T1000 (cell line): Measurements from ENCODE around the gene GMDS.

Experiments
- DNase-seq: peaks from one replicate; lab custom pipeline; 2025; ENCODE audit warnings: mixed read lengths; lab: John Stamatoyannopoulos, UW

Gene GMDS

DNA sequence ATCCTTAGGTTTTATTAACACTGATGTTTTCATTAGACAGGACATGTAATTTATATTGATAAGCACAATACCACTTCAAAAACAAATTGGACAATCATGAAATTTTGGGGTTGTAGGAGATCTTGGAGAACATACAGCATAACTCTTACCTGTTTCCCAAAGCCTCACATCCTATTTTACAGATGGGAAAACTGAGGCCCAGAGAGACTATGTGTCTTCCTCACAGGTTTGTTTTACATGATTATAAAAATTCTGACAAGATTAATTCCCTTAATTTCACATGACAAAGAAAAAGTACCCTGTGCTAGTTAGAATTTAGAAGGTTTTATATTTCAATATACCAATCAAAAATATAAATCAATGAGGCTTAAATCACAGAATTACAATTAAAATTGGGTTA is 145.5 kb downstream of the GMDS start:
- DNase-seq: no peak

DNA sequence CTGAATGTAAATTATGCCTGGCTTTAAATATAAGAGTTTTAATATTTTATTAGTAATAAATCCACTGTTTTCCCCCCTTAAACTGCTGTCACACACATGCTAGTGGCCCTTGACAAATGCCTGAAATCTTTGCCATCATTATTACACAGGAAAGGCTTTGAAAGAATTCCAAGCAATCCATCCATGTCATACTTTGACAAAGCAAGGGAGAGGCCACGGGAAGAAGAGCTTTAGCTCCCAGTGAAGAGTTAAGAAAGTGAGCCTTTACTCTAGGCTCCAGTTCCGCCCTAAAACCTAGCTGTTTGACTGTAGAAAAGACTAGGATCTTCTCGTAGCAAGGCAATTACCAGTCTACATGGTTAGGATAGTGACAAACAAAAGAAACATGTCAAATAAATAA is 147.9 kb downstream of the GMDS start:
- no peak for DNase-seq

DNA sequence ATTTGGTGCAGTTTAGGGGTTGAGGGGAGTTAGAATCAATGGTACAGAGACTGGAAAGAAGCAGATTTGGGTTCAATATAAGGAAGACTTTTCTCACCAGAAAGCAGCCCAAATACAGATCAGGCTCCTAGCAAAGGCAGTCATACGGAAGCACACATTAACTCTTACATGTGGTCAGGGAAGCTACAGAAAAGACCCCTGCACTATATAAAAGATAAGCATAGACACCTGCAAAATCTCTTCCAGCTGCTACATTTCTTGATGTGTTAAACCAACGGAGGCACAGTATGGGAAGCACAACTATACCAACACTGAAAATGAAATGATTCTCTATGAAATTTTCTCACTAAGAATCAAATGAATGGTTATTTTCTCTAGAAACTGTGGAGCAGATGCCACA is 150.8 kb downstream of the GMDS start:
- no peak for DNase-seq

DNA sequence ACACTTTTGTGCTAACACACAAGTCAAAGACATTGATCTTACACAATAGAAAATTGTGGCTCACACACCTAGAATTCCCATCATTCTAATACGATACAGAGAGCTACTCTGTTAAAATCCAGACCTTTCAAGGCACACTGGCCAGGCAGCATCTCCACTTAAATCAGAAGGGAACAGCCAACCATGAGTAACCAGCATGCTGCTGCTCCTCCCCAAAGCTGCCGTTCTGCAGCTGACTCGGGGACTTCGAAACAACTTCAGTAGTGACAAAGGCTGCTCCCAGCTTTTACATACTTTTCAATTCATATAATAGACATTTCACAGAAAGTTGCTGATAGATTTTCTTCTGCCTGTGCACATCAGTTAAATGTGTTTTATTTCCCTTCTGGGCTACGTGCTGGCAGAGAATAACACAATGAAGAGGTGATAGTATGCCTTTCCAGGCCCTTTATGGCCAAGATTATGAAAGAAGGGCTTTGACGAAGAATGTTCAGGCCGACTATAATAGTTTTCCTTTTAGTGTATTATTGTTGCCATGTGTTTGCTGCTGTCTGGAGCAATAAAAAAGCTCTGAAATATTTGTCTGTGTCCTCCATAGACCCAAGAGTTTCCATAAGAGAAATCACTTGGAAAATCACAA is 159.0 kb downstream of the GMDS start:
- no peak for DNase-seq

DNA sequence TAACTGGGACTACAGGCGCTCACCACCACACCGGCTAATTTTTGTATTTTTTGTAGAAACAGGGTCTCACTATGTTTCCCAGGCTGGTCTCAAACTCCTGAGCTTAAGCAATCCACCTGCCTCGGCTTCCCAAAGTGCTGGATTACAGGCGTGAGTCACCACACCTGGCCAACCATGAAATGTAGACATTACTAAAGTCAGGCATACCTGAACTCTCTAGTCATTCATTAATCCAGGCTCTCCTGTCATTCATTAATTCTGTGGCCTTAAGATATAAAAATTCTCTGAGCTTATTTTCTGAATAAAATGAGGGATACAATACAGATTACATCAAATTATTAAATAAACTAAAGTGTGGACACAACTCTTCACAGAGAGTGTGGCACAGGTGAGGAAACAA is 159.7 kb downstream of the GMDS start:
- DNase-seq: no peak

DNA sequence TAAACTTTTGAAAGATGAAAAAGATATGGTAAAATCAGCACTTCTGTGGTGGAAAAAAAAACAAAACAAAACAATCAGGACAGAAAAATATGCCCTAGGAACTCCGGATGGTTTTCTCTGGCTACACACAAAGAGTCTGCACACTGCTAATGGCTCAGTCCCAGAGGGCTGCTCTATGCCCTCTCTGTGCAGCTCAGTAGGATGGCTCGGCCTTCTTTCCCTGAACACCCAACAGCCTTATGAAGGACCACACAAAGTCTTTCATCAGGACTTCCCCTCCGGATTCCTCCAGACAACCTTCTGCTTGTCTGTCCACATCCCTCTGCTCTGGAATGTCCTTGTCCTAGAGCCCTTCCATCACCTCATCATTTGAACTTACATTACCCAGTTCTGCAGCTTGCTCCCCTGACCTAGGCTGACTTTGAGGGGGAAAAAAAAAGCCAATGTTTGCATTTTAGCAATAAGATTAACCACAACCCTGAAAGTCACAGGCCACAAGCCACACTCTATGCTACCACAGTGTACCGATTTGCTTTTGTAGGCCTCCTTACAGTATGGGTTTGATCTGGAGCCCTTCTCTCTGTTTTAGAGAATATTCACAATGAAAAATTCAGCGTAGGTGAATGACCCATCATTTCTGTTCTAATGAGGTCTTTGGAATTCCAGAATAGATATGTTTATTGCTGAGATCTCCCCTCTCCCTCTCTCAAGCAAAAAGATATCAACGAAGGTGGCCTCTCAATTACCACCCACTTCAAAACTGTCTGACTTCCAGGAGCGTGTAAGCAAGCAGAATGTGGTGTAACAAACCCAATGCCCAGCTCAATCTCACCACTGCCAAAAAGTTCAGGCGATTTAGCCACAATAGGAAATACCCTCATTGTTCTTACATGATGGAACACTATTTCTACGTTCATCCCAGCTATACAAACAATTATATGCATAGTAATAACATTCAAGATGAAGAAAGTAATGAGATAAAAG is 164.0 kb downstream of the GMDS start:
- no peak for DNase-seq

DNA sequence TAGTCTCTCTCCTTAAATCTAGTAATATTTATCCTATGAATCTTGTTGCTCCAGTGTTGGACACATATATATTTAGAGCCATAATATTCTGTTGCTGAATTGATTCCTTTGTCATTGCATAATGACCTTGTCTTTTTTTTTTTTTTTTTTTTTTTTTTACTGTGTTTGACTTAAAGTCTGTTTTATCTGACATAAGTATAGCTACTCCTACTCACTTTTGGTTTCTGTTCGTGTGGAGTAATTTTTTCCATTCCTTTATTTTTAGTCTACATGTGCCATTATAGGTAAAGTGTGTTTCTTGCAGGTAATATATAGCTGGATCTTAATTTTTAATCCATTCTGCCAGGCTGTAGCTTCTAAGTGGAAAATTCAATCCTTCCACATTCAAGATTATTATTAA is 166.5 kb downstream of the GMDS start:
- no peak for DNase-seq

DNA sequence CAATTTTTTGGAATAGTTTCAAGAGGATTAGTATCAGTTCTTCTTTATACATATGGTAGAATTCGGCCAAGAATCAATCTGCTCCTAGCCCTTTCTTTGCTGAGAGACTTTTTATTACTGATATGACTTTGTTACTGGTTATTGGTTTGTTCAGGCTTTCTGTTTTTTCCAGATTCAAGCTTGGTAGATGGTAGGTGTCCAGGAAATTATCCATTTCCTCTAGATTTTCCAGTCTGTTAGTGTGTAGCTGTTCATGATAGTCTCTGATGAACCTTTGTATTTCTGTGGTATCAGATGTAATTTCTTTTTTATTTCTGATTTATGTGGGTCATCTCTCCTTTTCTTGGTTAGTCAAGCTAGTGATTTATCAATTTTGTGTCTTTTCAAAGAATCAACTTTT is 167.6 kb downstream of the GMDS start:
- no peak for DNase-seq

DNA sequence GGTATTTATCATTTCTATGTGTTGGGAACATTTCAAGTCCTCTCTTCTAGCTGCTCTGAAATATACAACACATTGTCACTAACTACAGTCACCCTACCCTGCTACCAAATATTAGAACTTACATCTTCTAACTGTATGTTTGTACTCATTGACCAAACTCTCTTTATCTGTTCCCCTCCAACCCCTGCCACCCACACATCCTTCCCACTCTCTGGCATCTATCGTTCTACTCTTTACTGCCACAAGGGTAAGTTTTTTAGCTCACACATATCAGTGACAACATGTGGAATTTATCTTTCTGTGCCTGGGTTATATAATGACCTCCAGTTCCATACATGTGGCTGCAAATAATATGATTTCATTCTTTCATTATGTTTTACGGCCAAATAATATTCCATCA is 171.9 kb downstream of the GMDS start:
- DNase-seq: no peak

DNA sequence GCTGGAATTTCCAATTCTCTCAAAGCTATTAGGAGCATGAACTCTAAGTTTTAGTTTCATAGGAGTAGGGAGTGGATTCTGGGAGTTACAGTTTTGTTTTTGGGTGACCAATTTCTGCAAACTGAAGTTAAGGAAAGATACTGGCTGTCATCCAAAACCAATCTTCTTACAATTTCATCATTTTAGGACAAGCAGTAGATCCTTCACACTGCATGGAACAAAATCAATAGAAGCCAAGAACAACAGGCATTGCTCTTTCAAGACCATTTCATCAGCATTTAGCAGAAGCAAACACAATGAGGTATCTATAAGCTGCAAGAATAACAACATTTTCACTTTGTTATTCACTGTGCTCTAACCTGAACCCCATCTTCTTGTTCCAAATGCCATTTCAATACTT is 173.0 kb downstream of the GMDS start:
- no peak for DNase-seq

DNA sequence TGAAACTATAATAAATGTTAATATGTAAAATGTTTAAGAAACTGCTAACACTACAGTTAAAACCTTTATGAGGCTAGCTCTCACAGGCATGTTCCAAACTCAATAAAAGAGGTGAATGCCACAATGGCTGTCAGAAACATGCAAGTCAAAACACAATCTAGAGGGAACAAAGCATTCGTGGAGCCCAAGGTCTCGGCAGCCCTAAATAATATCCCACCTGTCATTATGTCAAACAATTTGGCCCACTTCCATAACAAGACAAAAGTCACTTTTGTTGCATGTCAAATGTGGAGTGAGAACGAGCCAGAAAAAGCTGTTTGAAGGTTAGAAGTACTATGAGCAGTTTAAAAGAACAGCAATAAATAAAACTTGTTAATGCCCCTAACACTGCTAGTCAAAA is 181.9 kb downstream of the GMDS start:
- DNase-seq: no peak

DNA sequence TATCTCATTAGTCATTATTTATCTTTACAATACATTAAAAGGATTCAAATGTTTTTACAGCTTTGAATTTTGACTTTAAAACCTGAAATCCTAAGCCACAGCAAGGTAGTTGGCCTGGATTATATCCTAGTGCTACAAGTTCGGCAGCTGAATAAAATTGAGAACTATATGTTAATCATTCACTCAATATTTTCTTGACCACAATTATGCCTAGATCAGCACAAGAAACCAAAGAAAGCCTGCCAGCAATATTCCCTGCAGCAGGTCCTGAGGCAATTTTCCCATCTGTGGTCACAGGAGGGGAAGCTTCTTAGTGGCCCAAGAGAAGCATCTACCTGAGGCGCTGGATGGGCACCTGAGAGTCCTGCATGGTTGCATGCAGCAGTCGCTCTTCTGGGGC is 183.5 kb downstream of the GMDS start:
- DNase-seq: no peak

DNA sequence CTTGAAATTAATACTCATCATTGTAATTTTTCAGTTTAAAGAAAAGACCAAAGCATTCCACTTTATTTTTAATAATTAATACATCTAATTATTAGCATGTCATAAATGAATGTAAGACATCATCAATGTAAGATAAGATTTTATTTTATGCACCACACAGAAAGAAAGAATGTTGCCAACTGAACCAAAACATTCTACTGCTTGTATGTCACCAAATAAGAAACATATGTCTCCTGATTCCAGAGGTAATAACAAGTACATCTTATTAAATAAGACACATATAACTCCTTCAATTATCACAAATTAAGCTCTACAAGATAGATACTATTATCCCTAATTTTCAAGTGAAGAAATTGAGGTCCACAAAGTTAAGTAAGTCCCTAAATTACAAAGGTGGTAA is 189.5 kb downstream of the GMDS start:
- DNase-seq: no peak

DNA sequence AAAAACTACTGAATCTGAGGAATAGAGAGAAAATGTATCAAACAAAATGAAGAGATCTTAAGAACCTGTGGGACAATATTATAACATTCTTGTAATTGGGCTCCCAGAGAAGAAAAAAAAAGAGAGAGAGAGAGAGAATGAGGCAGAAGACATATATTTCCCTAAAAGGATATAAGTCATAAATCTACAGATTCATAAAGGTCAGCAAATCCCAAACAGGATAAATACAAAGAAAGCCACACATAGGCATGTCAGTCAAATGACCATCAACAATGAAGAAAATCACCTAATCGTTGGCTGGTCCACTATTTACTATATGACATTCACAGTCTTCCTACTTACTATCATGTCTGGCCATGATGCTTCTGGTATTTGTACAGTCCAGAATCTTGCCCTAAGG is 190.3 kb downstream of the GMDS start:
- no peak for DNase-seq

DNA sequence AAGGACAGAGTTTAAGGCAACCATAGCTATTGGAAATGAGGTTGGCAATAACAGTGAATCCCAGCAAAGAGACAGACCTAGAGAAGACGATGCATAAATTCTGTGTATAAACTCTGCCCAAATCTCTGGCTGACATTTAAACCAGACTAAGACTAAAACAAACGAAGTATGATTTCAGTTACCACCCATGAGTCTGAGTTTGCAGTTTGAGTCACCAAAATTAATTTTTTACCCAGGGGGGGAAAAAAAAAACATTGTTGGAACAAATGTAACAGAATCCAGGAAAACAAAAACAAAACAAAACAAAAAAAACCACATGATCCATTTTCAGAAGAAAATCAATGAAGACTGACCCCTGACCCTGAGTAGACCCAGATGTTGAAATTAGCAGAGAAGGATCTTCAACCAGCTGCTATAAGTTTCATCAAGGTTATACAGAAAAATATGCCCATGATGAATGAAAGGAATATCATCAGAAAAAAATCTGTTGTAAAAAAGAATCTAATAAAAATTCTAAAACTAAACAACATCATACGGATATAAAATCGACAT is 190.8 kb downstream of the GMDS start:
- no peak for DNase-seq

DNA sequence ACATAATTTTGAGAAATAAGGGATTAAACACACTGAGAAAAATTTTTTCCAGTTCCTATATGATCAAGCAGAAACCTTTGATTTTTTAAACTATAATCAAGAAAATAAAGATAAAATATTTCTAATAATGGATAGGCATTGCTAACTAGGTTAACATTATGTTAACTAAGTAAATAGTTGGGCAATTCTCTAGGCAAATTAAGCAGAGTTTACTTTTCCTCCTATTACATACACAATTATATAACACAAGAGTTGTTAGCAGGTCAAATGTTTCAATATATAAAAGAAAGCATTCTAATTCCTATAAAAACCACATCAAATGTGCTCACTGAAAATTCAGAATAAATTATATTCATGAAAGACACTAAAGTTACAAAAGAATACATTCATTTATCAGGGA is 191.7 kb downstream of the GMDS start:
- DNase-seq: no peak

DNA sequence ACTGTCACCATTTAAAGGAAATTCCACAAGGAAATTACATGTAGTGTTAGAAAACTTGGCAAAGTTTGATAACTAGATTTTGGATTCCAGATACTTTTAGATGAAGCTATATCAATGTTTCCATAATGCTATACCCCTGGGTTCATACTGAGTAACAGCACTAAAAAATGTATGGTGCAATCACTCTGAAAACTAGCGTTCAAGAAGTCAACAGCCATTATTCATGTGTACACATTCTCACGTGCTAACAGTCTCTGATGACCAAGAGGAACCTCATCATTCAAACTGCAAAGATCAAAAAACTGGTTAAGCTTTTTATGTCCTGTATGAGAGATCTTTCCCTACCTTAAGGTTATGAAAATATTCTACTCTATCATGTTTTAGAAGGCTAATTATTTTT is 197.6 kb downstream of the GMDS start:
- DNase-seq: no peak

DNA sequence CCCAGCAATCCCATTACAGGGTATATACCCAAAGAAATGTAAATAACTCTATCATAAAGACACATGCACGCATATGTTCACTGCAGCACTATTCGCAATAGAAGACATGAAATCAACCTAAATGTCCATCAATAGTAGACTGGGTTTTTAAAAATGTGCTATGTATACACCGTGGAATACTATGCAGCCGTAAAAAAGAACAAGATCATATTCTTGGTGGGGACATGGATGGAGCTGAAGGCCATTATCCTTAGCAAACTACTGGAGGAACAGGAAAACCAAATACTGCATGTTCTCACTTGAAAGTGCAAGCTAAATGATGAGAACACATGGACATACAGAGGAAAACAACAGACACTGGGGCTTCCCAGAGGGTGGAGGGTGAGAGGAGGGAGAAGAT is 201.2 kb downstream of the GMDS start:
- no peak for DNase-seq

DNA sequence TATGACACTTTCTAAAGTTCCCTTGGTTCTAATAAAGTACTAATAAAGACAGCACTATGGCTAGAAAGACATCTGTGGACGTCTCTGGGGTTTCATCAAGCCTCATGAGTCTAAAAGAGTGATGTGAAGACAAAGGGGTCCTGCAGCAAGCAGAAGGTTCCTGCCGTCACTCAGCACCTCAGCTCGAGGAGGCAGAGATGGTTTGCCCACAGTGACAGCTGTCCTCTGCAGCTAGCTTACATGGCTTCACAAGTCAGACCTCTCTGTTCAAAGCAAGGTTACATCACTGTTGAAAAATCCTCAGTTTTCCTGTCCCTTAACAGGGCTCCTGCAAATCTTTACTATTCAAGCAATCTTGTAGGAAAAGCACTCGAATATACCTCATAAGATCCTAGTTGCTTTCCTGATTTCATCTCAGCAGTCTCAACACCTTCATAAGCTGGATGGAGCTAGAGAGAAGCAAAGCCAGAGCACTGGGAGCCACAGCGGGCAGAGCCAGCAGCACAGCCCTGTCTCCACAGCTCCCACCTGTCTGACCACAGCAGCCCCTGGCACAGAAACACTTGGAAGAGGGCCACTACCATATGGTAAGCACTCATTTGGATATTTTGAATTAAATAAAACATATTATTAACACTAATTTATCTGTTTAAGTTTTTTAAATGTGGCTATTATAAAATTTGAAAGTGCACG is 202.3 kb downstream of the GMDS start:
- DNase-seq: no peak

DNA sequence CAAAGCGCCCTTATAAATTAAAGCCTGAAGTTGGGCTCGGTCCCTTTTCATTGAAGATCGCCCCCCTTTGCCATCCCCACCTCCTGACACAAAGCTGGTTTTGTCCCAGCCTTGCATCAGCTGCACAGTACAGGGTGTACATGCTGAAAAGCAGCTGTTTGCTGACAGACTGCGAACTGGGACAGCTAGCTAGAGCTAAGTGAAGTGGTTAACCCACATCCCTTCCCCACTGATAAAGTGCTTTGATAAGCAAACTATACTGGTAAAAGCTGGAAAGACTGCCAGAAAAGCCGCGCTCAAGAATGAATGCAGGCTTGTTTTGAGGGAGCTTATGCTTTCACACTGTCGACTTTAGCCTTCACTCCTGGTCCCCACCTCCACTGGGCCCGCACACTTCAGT is 207.3 kb downstream of the GMDS start:
- DNase-seq: no peak

DNA sequence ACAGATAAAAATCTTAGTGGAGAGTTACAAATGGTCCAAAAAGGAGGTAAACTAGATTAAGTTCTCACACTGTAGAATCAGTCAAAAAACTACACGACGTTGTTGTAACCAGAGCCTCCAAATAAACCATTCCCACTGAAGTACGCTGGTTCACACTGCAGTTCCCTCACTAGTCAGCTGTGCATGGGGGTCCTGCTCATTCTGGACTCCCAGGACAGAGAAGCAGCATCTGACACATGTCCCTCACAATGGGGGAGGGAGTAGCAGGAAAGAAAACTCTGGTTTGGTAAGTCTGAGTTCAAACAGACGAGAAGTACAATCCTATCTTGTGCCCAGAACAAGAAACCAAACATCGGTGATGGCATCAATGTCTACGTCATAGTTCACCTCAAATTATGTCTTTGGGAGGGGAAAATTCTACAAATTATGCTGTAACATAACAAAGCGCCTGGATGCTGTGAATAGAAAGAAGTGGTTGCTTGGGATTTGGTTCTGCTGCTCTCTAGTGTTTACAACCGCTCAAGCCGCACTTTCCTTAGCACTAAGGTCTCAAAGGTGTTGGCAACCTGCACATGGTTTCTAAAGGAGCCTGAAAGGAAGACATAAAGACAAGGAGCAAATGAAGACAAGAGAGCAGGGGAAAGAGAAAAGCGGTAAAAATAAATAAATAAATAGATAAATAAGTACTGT is 208.0 kb downstream of the GMDS start:
- DNase-seq: no peak

DNA sequence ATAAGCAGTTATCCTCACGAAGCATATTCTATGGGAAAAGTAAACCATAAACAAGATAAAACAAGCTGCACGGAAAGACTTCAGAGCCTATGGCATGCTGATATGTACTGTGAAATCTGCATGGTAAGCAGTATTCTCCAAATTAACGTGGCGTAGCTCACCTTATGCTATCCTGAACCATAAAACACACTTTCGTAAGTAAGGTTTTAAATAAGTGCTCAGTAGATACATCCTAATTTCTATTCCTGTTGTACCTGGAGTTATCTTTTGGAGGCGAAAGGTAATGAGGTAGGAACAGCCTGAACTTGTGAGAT is 208.7 kb downstream of the GMDS start:
- no peak for DNase-seq
